ENCODE results near the gene PAWR. TPM values are rescaled to one million over a fixed set of nuclear protein-coding genes. Genes with fewer than 3 reads are reported as not detected.
A peak's percentile ranks its signal among the peaks of the same experiment; 100 is the strongest.

The PAWR gene
- total RNA-seq, 1 donor from 2014 or later: 127 TPM

DNA sequence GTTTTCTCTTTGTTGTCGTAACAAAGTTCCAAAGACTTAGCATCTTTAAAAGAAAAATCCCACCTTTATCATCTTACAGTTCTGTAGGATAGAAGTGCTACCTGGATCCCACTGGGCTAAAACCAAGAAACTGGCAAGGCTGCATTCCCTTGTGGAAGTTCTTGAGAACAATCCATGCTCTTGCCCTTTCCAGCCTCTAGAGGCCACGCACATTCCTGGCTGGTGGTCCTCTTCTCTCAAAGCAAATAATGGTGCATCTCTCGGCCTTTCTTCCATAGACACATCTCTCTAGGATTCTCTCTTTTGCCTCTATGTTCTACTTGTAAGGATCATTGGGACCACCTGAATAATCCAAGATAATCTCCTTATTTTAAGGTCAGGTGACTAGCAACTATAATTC is 8.2 kb upstream of the PAWR start:
- no peaks in the 10 kb centered on the region for H3K4me1 Mint-ChIP-seq (ENCODE audit: low read depth)

DNA sequence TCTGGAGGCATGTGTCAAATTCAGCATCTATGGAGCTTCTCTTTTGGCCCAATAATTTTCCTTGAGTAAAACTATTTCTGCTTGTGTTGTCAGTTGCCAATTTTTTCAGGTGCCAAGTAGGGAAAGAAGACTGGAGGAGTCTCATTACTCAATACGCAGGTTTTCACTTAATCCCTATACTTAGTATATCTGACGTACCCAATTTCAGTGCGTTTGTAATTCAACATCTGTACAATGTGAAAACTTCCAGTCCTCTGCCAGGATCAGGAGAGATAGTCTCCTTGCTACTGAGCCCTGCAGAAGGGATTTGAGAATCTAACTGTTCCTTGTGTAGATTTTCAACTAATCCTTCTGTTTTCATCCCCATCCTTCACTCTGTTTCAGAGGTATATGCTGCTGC is 5.7 kb upstream of the PAWR start:
- no peak for DNase-seq (ENCODE audit: low spot score)
- no peaks in the 10 kb centered on the region for H3K27me3 Mint-ChIP-seq (ENCODE audit: low read depth)
- H3K36me3 Mint-ChIP-seq (ENCODE audit: low read depth): peaks cover 3% of the 10 kb centered on the region
- H3K27ac Mint-ChIP-seq (ENCODE audit: unreplicated experiment): no peak overlapping the region
- peaks cover 19% of the 10 kb centered on the region for H3K4me1 Mint-ChIP-seq (ENCODE audit: low read depth)
- no peak overlapping the region for H3K4me3 Mint-ChIP-seq (ENCODE audit: unreplicated experiment)
- TF ChIP-seq, protein P1, sequence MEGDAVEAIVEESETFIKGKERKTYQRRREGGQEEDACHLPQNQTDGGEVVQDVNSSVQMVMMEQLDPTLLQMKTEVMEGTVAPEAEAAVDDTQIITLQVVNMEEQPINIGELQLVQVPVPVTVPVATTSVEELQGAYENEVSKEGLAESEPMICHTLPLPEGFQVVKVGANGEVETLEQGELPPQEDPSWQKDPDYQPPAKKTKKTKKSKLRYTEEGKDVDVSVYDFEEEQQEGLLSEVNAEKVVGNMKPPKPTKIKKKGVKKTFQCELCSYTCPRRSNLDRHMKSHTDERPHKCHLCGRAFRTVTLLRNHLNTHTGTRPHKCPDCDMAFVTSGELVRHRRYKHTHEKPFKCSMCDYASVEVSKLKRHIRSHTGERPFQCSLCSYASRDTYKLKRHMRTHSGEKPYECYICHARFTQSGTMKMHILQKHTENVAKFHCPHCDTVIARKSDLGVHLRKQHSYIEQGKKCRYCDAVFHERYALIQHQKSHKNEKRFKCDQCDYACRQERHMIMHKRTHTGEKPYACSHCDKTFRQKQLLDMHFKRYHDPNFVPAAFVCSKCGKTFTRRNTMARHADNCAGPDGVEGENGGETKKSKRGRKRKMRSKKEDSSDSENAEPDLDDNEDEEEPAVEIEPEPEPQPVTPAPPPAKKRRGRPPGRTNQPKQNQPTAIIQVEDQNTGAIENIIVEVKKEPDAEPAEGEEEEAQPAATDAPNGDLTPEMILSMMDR (IDR thresholded peaks at IDR 0.05): no peak
- peaks cover 4% of the 10 kb centered on the region for H3K9me3 Mint-ChIP-seq (ENCODE audit: low read depth)

More for the DNA sequence above, 8.2 kb upstream of the PAWR start:
- DNase-seq (ENCODE audit: low spot score): no peak
- Mint-ChIP-seq H3K9me3 (ENCODE audit: low read depth) (peaks cover 4% of the 10 kb centered on the region), H3K36me3 (ENCODE audit: low read depth) (peaks cover 3% of the 10 kb centered on the region), H3K4me3 (ENCODE audit: unreplicated experiment) (no peak overlapping the region), H3K27me3 (ENCODE audit: low read depth) (no peaks in the 10 kb centered on the region), H3K27ac (ENCODE audit: unreplicated experiment) (no peak overlapping the region)
- TF ChIP-seq, protein P1 (IDR thresholded peaks at IDR 0.05): no peak

DNA sequence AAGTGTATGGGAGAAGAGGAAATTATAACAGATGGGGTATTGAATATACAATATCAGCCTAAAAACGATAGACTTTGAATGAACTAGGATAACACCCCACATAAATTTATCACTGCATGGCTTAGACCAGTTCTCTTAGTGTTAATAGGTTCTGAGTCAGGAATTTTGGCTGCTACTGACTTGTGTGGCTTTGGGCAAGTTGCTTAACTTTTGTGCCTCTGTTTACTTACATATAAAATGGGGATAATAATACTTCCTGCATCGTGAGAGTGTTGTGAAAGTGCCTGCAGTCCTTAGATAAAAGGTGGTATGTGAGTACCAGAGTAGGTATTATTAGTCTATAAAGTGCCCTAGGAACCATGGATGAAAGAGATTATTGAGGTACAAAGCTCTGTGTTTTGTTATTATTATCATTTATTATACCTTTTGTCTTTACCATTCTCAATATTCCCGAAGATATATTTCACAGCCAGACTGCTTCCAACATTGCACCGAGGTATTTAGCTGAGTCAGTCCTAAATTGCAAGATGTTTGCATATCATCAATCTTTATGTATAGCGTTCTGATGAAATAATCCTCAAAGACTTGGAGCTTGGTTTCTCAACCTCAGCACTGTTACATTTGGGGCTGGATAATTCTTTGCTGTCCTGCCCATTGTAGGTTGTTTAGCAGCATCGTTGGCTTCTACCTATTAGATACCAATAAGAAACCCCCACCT is 2.3 kb upstream of the PAWR start:
- no peaks in the 10 kb centered on the region for H3K27me3 Mint-ChIP-seq (ENCODE audit: low read depth)
- H3K4me1 Mint-ChIP-seq (ENCODE audit: low read depth): peaks cover 30% of the 10 kb centered on the region
- DNase-seq (ENCODE audit: low spot score): no peak
- peak overlapping the region; percentile 97 for H3K27ac Mint-ChIP-seq (ENCODE audit: unreplicated experiment)
- peaks cover 4% of the 10 kb centered on the region for H3K9me3 Mint-ChIP-seq (ENCODE audit: low read depth)
- TF ChIP-seq, protein P1 (IDR thresholded peaks at IDR 0.05): no peak
- H3K36me3 Mint-ChIP-seq (ENCODE audit: low read depth): peaks cover 3% of the 10 kb centered on the region
- peak overlapping the region; percentile 71 for H3K4me3 Mint-ChIP-seq (ENCODE audit: unreplicated experiment)

DNA sequence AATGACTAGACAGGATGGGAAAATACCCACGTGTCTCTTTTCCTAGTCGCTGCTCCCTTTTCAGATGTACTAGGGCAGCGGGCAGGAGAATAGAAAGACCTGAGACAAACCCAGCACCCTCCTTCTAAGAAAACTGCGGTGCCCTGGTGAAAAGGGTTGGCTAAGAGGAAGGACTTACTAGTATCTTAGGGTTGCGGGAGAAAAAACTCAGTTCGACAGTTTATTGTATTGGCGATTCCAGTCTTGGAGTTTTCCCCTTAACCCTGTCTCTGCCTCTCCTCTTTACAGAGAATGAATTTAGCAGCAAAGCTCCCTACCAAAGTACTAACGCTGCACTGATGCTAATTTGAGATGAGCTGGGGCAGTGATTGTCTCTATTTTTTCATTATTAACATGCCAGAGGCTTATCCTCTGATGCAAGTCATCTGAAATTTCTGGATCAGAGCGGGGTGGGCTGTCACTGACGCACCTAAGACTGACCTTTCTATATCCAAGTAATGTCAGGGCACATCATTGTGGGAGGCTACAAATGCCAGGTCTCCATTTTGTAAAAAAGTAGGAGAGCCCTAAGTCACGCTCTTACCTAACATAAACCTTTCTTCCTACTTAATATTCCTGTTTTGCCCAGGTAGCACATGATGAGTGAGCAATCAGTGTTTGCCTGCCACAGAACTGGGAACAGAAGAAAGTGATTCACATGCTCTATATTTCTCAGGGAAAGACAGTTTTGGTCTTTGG is 916 bp upstream of the PAWR start:
- Mint-ChIP-seq H3K36me3 (ENCODE audit: low read depth) (peaks cover 3% of the 10 kb centered on the region), H3K27me3 (ENCODE audit: low read depth) (no peaks in the 10 kb centered on the region), H3K4me1 (ENCODE audit: low read depth) (peaks cover 44% of the 10 kb centered on the region), H3K27ac (ENCODE audit: unreplicated experiment) (peak overlapping the region; percentile 97), H3K9me3 (ENCODE audit: low read depth) (peaks cover 4% of the 10 kb centered on the region), H3K4me3 (ENCODE audit: unreplicated experiment) (peak overlapping the region; percentile 71)
- TF ChIP-seq, protein P1 (IDR thresholded peaks at IDR 0.05): no peak
- no peak for DNase-seq (ENCODE audit: low spot score)

DNA sequence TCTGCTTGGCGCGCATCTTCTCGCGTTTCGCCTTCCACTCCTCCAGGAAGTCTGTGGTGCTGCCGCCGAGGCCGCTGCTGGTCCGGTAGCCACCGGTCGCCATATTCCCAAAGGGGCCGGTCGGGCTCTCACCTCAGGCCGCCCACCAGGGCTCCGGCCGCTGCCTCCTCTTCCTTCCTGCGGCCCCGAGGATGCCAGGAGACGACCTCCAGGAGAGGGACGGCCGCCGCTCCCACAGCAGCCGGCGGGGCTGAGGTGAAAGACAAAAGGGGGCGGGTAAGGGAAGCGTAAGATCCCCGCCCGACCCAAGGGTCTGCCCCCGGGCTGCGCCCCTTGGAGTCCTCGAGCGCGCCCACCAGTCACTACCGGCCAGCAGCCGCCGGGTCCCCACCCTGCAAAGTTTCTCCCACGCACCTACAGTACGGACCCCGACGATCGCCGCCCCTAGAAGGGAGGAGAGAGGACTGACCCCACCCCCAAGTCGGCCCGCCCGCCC is 574 bp downstream of the PAWR start:
- DNase-seq (ENCODE audit: low spot score): peak; percentile 91
- H3K36me3 Mint-ChIP-seq (ENCODE audit: low read depth): no peaks in the 10 kb centered on the region
- H3K27me3 Mint-ChIP-seq (ENCODE audit: low read depth): no peaks in the 10 kb centered on the region
- no peaks in the 10 kb centered on the region for H3K9me3 Mint-ChIP-seq (ENCODE audit: low read depth)
- peak overlapping the region; percentile 96 for H3K27ac Mint-ChIP-seq (ENCODE audit: unreplicated experiment)
- TF ChIP-seq, protein P1 (IDR thresholded peaks at IDR 0.05): no peak
- peak overlapping the region; percentile 92 for H3K4me3 Mint-ChIP-seq (ENCODE audit: unreplicated experiment)
- peaks cover 59% of the 10 kb centered on the region for H3K4me1 Mint-ChIP-seq (ENCODE audit: low read depth)

Measured in chondrocyte (in vitro differentiated cells).